ENCODE results near the gene IL17REL.
A peak's percentile ranks its signal among the peaks of the same experiment; 100 is the strongest.

IL17REL gene

GRCh38 chr22:49966041-49966773 lies 46.4 kb downstream of the IL17REL start:
- peak in 1 of 2 donors; percentile 2 for DNase-seq

- DNase-seq = peak; percentile 7 to 20
Measured at GRCh38 chr22:49965091-49966040, 47.2 kb downstream of the IL17REL start.

GRCh38 chr22:49964136-49965090 lies 48.2 kb downstream of the IL17REL start:
- DNase-seq = peak; percentile 8 to 55

GRCh38 chr22:49963647-49964026 lies 48.9 kb downstream of the IL17REL start:
- DNase-seq = peak; percentile 1 to 26

- peak in 1 of 2 donors; percentile 1 for DNase-seq
Measured at GRCh38 chr22:49962751-49963646, 49.6 kb downstream of the IL17REL start.

GRCh38 chr22:49962012-49962750 lies 50.4 kb downstream of the IL17REL start:
- peak; percentile 87 to 92 for DNase-seq

- DNase-seq = no peak
Measured at GRCh38 chr22:49961601-49962011, 51.0 kb downstream of the IL17REL start.

GRCh38 chr22:49961005-49961600 lies 51.5 kb downstream of the IL17REL start:
- DNase-seq = peak; percentile 21 to 49

- DNase-seq = peak; percentile 95 to 96
Measured at GRCh38 chr22:49960159-49961004, 52.2 kb downstream of the IL17REL start, which contains the start of gene PIM3. PIM3 (plus strand) TSS chr22:49960772; CDS start chr22:49960948, 176 bp downstream.

GRCh38 chr22:49959782-49960158 lies 52.8 kb downstream of the IL17REL start:
- no peak for DNase-seq

GRCh38 chr22:49958931-49959781 lies 53.4 kb downstream of the IL17REL start:
- no peak for DNase-seq

- DNase-seq = no peak
Measured at GRCh38 chr22:49958366-49958921, 54.1 kb downstream of the IL17REL start.

- DNase-seq = no peak
Measured at GRCh38 chr22:49957826-49958365, 54.7 kb downstream of the IL17REL start.

- no peak for DNase-seq
Measured at GRCh38 chr22:49956914-49957825, 55.4 kb downstream of the IL17REL start.

- DNase-seq = no peak
Measured at GRCh38 chr22:49956418-49956770, 56.2 kb downstream of the IL17REL start.

- no peak for DNase-seq
Measured at GRCh38 chr22:49955581-49956417, 56.8 kb downstream of the IL17REL start.

Data from CD4-positive, alpha-beta T cell treated with Interferon alpha-2 for 1 hour (primary cell).